Stimulated activated CD8-positive, alpha-beta memory T cell treated with anti-CD3 and anti-CD28 coated beads, Interleukin-2, amount 100 ng/mL, for 48 hours (primary cell): ENCODE measurements around the gene SLC25A34.

Source experiments
- DNase-seq, 2 donors: peaks; one replicate each; pipeline ENCODE4 v3.0.0-alpha.2; 2020; ENCODE audit warnings: low read depth in 2 of 2

The SLC25A34 gene

GRCh38 chr1:15753776-15754175 lies 17.7 kb downstream of the SLC25A34 start:
- no peak for DNase-seq

DNA sequence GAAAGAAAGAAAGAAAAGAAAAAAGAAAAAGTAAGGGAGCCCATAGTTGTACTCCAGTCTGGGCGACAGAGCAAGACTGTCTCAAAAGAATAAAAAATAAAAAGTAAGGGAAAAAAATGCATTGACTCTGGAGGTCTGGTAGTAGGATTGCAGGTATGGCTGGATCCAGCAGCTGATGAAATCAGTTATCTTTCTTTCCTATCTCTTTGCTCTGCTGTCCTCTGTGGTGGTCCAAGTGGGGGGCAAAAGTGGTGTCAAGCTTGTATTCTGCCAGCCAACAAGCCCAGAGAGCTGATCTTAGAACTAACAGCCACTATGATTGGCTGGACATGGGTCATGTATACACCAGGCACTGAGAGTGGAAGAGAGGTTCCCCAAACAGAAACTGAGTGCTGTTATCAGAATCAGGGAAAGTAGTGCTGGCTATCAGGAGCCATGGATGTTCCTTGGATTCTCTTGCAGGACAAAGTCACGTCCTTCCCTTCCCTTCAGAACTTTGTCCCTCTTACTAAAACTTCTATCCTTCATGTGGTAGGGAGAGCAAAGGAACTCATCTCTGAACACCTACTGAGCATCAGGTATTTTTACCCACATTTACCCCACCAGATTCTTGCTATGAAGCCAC lies 19.1 kb downstream of the SLC25A34 start:
- DNase-seq = no peak

- no peak for DNase-seq
These were observed 19.6 kb downstream of the SLC25A34 start for GRCh38 chr1:15755646-15756040.

- DNase-seq = no peak
These were observed 20.3 kb downstream of the SLC25A34 start for GRCh38 chr1:15756143-15757015.

GRCh38 chr1:15757016-15757543 lies 21.0 kb downstream of the SLC25A34 start:
- DNase-seq = no peak

GRCh38 chr1:15757575-15758342 lies 21.7 kb downstream of the SLC25A34 start:
- DNase-seq = no peak

GRCh38 chr1:15758343-15758931 lies 22.4 kb downstream of the SLC25A34 start, which contains the start of gene FBLIM1:
Gene FBLIM1 (plus strand): TSS chr1:15758795. CDS start chr1:15764984, 6,189 bp downstream.
- no peak for DNase-seq

DNA sequence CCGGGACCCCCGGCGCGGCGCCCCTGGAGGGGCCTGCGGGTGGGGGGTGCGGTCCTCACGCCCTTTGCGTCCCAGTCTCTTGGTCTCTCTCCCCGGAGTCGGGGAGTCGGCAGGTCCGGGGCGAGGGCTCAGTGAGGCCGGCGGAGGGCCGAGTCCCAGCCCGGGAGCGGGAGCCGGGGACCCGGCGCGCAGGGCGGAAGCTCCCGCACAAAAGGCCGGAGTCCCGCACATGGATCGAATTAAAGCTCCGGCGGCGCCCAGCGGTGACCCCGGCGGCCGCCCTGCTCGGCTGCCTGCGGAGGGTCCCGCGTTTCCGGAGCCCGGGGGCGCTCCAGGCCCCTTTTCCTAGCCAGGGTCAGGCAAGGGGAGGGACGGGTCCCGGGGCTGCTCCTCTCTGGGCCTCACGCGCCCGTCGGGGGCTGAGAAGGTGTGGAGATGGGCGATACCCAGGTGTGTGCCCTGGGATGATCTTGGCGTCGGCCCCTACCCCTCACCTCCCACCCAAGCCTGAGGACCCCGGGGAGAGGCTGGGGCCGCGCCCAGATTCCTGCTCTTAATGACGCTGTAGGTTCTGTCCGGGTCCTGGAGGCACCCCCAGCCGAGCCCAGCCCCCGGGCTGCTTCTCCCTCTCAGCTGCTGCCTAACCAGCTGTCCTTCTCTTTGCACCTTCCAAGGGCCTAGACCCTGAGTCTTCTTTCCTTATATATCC lies 23.0 kb downstream of the SLC25A34 start:
- DNase-seq = no peak

DNA sequence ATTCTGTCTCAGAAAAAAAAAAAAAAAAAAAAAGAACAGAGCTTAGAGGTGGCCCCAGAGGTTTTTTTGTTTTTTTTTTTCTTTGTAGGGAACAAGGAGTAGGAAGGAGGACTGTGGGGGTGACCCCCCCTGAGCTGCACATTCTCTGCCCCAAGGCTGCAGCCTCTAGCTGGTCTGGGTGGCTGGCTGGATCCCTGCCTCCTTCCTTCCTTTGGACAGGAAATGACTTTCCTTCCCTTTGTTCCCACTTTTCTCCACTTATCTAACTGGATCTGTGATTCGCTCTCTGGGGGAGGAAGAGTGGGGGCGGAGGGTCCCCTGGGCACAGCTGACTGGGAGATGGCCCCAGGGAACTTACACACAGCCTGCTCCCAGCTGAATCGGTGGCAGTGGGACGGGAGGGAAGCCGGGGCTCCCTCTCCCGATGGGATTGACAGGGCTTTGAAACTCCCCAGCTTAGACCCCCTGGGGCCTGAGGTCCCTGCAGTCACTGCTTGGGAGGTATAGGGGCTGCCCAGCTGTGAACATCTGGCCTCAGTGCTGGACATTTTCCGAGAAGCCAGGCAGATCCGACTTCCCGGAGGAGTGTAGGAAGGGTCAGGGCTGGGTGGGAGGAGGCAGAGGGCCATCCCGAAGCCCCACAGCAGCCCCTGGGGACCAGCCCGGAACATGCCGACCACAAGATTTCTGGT lies 24.6 kb downstream of the SLC25A34 start:
- no peak for DNase-seq

DNA sequence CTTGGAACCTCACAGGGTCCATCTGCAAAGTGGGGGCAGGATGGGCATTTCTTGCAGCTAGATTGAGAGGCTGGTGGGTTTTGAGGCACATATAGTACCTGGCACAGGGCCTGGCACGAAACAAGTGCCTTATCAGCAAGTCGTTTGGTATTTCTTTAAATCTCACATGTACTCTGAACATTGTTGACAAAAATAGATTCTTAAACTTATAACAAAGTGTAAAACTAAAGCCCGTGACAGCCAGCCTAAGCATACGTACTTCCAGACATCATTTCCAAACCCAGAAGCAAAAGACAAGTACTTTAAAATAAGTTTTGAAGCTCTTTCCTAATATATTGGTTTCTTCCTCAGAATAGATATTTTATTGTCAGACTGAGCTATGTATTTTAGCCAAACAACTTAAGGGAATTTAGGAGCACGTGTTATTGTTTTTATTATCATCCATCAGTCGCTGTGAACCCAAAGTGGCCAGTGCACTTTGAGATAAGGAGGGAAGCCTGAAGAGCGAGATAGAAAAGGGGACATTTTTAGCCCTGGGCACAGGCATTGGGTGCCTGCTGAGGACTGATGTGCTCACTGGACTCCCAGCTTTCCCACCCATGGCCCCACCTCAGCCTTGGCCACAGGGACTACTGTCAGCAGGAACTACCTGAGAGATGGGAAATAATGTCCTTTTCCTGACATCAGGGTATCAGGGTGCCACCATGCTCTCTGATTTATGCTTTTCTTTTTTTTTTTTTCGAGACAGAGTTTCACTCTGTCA lies 25.5 kb downstream of the SLC25A34 start:
- no peak for DNase-seq

GRCh38 chr1:15762546-15762945 lies 26.5 kb downstream of the SLC25A34 start:
- DNase-seq = no peak

DNA sequence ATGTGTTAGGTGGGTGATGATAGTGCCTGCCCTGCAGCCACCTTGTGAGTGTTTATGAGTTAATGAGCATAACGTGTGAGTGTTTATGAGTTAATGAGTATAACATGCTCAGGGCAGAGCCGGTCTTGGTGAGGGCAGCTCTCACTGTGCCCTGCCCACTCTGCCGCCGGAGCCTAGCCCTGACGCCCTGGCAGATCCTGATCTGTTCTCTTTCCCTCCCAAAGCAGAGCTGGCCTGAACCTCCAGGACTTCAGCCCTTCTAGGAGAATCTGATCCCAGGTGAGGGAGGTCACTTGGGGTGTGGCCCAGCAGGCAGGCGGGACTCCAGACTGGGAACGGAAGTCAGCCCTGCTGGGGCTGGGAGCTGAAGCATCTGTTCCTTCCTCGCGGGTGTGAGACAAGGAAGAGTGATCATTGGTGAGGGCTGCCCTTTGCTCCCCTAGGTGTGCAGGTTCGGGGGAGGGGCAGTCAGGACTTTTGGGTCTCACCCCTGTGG lies 28.3 kb downstream of the SLC25A34 start:
- DNase-seq = no peak

DNA sequence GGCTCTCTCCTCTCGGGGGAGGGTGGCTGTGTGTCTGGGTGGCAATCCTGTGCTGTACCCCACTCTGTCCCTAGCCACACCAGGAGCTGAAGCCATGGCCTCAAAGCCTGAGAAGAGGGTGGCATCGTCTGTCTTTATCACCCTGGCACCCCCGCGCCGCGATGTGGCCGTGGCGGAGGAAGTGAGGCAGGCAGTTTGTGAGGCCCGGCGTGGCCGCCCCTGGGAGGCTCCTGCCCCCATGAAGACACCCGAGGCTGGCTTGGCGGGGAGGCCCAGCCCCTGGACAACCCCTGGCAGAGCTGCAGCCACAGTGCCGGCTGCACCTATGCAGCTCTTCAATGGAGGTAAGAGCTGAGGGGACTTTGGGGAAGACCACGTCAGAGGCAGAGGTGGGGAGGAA lies 28.8 kb downstream of the SLC25A34 start:
- no peak for DNase-seq

- no peak for DNase-seq
These were observed 29.6 kb downstream of the SLC25A34 start for GRCh38 chr1:15765495-15766194.

DNA sequence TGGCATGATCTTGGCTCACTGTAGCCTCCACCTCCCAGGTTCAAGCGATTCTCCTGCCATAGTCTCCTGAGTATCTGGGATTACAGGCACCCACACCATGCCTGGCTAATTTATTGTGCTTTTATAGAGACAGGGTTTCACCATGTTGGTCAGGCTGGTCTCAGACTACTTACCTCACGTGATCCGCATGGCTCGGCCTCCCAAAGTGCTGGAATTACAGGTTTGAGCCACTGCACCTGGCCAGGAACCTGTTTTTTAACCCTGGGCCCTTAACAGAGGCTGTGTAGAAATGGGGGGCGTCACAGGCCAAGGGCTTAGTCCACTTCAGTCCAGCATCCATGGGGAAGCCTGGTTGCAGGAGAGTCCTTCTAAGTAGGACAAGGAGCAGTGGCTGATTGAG lies 31.9 kb downstream of the SLC25A34 start:
- DNase-seq = no peak

- DNase-seq = no peak
These were observed 32.3 kb downstream of the SLC25A34 start for GRCh38 chr1:15768388-15768787.

DNA sequence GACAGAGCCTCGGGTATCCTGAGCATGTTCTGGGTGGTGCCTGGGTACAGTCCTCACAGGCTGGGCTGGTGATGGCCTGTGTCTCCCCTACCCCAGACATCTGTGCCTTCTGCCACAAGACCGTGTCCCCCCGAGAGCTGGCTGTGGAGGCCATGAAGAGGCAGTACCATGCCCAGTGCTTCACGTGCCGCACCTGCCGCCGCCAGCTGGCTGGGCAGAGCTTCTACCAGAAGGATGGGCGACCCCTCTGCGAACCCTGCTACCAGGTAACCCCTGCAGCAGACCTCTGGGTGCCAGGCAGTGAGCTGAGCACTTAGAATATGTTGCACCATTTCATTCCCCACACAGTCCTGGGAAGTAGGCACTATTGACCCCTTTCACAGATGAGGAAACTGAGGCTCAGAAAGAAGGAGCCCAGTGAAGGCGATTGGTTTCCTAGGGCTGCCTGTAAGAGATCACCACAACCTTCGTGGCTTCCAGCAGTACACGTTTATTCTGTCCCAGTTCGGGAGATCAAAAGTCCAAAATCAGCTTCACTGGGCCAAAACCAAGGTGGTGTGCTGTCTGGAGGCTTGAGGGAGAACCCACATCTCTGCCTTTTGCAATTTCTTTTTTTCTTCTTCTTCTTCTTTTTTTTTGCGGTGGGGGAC lies 34.4 kb downstream of the SLC25A34 start:
- DNase-seq = no peak

GRCh38 chr1:15771836-15772515 lies 35.9 kb downstream of the SLC25A34 start:
- no peak for DNase-seq
